Breast epithelium (tissue), 4 donors: ENCODE data around the gene RALGDS. TPM values are rescaled to one million over a fixed set of nuclear protein-coding genes. Genes with fewer than 3 reads are reported as not detected.

ENCODE experiments used
- DNase-seq, 2 donors: peaks; one replicate each; pipeline ENCODE4 v3.0.0-alpha.2; 2019; ENCODE audit warnings: low spot score in 2 of 2
- H3K27ac ChIP-seq, 2 donors: fragments of 200-600 bp; sonication (generic) in 1 of 2; one replicate each; pipeline ENCODE4 v1.5.1; 2016 to 2019; ENCODE audit warnings: mild to moderate bottlenecking in 1 of 2
- H3K27me3 ChIP-seq, 2 donors: fragments of 200-600 bp; sonication (generic) in 1 of 2; one replicate each; pipeline versions ENCODE4 v1.5.1 to v1.6.0; 2017 to 2019; ENCODE audit warnings: control low read depth in 1 of 2, mild to moderate bottlenecking in 1 of 2
- H3K36me3 ChIP-seq: fragments of 200-600 bp; one replicate; pipeline ENCODE4 v1.5.1; 2019
- H3K4me1 ChIP-seq, 2 donors: fragments of 200-600 bp; sonication (generic); one replicate each; pipeline ENCODE4 v1.5.1; 2016 to 2019; ENCODE audit warnings: control low read depth in 1 of 2
- H3K4me3 ChIP-seq, 3 donors: fragments of 200-600 bp; sonication (generic); 1 replicate in 2 of 3; 2 replicates in 1 of 3; pipeline ENCODE4 v1.5.1; 2016 to 2019; ENCODE audit warnings: mild to moderate bottlenecking in 3 of 3, moderate library complexity in 2 of 3
- H3K9me3 ChIP-seq, 2 donors: fragments of 200-600 bp; sonication (generic) in 1 of 2; one replicate each; pipeline ENCODE4 v1.5.1; 2016 to 2019; ENCODE audit warnings: control low read depth in 1 of 2
- POLR2A ChIP-seq: fragments of 450-650 bp; IDR thresholded peaks from one replicate; pipeline ENCODE4 v1.6.1; 2016; ENCODE audit warnings: antibody characterized with exemption, mild to moderate bottlenecking, moderate library complexity
- POLR2AphosphoS5 ChIP-seq, 3 donors: sonication (generic); formaldehyde crosslinking; IDR thresholded peaks; one replicate each; pipeline ENCODE4 v1.6.1; 2017; ENCODE audit warnings: antibody characterized with exemption in 3 of 3
- intact Hi-C: fragments of 100-400 bp; cut with DNase I; formaldehyde crosslinking; loops from one replicate; pipeline ENCODE4 v1.15.1; 2023; ENCODE audit warnings: low total_unique reads
- total RNA-seq, 3 donors: library from RNA; depleted of rRNA; stranded (reverse); fragments of >200 nt; gene quantifications; one replicate each; pipeline ENCODE4 v1.1.0, GENCODE V29; 2016
- TF ChIP-seq, protein P1 (sequence below), 3 donors: fragments of 450-650 bp; IDR thresholded peaks; one replicate each; pipeline ENCODE4 v1.5.1; 2016 to 2017; ENCODE audit warnings: antibody characterized with exemption in 3 of 3, mild to moderate bottlenecking in 3 of 3, moderate library complexity in 3 of 3

The RALGDS gene
- total RNA-seq, 3 donors from 2014 or later = 52.0 to 94.1 (median 79.3) TPM

DNA sequence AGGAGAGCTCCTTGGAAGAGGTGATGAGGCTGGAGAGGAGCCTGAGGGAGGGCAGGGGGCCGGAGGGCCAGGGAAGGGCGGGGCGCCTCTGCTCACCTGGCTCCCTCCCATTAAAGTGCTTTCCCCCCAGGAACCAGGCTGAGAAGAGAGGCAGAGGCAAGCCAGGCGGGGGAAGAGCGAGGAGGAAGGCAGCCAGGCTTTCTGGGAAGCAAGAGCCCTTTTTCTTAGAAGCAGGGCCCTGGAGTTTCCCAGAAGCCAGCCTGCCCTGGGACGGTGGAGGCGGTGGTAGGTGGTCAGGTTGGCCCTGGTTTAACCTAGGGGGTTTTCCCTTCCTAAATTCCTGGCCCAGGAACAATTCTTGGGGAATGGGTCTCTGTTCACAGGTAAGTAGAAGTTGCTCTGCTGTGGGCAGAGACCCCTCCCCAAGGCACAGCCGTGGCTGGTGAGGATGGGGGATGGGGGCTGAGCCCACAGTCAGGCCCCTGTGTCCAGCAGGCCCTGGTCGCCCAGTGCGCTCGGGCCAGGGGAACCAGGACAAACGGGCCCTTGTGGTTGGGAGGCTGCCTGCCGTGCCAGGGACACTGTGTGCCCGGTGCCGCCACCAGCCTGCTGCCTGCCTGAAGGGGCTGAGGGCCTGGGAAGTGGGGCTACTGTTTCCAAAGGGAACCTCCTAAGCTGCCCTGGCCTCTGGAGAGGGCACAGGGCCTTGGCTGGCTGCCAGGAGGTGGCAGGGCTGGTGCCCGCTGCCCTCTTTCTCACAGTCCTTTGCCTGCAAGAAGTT lies 16.6 kb upstream of the RALGDS start:
- peaks cover 44 to 70% of the 10 kb centered on the region in 2 donors for H3K4me1 ChIP-seq
- intact Hi-C loops = no loop called here
- DNase-seq = peak in 1 of 2 donors; percentile 83

DNA sequence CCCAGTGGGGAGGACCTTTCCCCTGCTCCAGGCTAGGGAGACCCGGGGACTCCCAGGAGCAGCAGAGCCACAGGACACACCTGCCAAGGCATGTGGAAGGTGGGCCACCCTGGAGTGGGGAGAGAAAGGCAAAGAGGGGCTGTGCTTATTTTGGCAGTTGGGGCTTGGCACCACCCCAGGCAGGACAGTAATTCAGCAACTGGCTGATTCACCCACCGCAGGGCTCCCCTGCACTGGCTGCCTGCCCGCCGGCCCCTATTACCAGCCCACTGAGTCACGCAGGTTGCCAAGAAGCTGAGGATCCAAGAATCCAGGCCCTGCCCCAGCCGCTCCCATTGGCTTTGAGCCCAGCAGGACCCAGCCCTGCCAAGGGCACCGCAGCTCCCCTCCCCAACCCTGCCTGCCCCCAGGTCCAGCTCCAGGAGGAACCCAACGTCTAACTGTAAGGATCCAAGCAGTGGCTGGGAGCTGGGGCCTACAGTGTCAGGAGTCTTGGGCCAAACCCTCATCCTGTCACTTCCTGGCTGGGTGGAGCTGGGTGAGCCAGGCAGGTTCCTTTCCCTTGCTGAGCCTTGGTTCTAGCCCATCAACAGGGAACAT lies 14.2 kb upstream of the RALGDS start:
- no peaks in the 10 kb centered on the region for H3K36me3 ChIP-seq
- intact Hi-C loops = no loop called here
- peaks cover 44 to 61% of the 10 kb centered on the region in 2 donors for H3K4me1 ChIP-seq
- no peaks in the 10 kb centered on the region for H3K9me3 ChIP-seq
- H3K27me3 ChIP-seq = no peaks in the 10 kb centered on the region
- no peak for TF ChIP-seq POLR2A
- TF ChIP-seq, protein P1, sequence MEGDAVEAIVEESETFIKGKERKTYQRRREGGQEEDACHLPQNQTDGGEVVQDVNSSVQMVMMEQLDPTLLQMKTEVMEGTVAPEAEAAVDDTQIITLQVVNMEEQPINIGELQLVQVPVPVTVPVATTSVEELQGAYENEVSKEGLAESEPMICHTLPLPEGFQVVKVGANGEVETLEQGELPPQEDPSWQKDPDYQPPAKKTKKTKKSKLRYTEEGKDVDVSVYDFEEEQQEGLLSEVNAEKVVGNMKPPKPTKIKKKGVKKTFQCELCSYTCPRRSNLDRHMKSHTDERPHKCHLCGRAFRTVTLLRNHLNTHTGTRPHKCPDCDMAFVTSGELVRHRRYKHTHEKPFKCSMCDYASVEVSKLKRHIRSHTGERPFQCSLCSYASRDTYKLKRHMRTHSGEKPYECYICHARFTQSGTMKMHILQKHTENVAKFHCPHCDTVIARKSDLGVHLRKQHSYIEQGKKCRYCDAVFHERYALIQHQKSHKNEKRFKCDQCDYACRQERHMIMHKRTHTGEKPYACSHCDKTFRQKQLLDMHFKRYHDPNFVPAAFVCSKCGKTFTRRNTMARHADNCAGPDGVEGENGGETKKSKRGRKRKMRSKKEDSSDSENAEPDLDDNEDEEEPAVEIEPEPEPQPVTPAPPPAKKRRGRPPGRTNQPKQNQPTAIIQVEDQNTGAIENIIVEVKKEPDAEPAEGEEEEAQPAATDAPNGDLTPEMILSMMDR (IDR thresholded peaks at IDR 0.05) = no peak
- peak in 2 of 3 donors; percentile 40 to 45 for TF ChIP-seq POLR2AphosphoS5 (IDR thresholded peaks at IDR 0.05)
- DNase-seq = peak; percentile 81 to 82
- H3K27ac ChIP-seq = peak overlapping the region; percentile 99
- H3K4me3 ChIP-seq = peak overlapping the region in 1 of 3 donors; percentile 2

More for the DNA sequence above, 16.6 kb upstream of the RALGDS start:
- Histone ChIP-seq H3K27ac (peak overlapping the region; percentile 99), H3K4me3 (peak overlapping the region in 1 of 3 donors; percentile 29), H3K36me3 (no peaks in the 10 kb centered on the region), H3K27me3 (no peaks in the 10 kb centered on the region), H3K9me3 (no peaks in the 10 kb centered on the region)
- TF ChIP-seq, protein P1 (IDR thresholded peaks at IDR 0.05) = no peak
- TF ChIP-seq POLR2AphosphoS5 (IDR thresholded peaks at IDR 0.05) = peak in 1 of 3 donors; percentile 19

DNA sequence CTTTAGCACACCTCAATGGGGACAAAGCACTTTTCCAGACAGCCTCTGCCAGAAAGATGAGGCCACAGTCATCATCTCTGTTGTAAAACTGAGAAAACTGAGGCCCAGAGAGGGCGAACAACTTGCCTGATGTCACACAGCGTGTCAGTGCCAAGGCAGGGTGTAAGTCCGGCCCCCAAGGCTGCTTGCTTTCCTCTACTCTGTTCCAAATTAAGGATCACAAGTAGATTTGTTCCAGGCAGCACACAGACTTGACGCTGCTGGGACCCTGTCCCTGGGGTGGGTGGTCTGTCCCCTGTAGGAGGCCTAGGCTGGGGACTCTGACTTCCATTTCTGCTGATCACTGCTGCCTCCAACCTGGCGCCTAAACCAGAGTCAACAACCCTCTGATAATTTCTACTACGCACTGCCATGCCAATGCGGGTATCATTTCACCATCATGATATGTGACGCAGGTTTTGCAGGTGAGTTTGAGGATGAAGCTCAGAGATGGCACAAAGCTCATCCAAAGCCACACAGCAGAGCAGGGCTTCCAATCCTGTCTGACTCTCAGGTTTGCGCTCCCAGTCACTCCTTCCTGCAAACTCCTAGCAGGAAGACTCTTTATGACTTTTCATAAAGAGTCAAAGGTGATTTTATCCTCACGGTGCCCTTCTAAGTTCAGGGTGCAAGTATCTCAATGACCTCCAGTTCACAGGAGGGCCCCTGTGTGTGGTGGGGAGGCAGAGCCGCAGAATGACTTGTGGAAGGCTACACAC lies 13.5 kb upstream of the RALGDS start:
- peaks cover 44 to 61% of the 10 kb centered on the region in 2 donors for H3K4me1 ChIP-seq
- TF ChIP-seq POLR2AphosphoS5 (IDR thresholded peaks at IDR 0.05) = peak in 1 of 3 donors; percentile 20
- no peak for TF ChIP-seq POLR2A
- TF ChIP-seq, protein P1 (IDR thresholded peaks at IDR 0.05) = no peak
- intact Hi-C loops = no loop called here
- H3K27me3 ChIP-seq = no peaks in the 10 kb centered on the region
- no peaks in the 10 kb centered on the region for H3K36me3 ChIP-seq
- DNase-seq = no peak
- peak overlapping the region in 1 of 3 donors; percentile 29 for H3K4me3 ChIP-seq
- H3K9me3 ChIP-seq = no peaks in the 10 kb centered on the region
- peak overlapping the region; percentile 99 for H3K27ac ChIP-seq

DNA sequence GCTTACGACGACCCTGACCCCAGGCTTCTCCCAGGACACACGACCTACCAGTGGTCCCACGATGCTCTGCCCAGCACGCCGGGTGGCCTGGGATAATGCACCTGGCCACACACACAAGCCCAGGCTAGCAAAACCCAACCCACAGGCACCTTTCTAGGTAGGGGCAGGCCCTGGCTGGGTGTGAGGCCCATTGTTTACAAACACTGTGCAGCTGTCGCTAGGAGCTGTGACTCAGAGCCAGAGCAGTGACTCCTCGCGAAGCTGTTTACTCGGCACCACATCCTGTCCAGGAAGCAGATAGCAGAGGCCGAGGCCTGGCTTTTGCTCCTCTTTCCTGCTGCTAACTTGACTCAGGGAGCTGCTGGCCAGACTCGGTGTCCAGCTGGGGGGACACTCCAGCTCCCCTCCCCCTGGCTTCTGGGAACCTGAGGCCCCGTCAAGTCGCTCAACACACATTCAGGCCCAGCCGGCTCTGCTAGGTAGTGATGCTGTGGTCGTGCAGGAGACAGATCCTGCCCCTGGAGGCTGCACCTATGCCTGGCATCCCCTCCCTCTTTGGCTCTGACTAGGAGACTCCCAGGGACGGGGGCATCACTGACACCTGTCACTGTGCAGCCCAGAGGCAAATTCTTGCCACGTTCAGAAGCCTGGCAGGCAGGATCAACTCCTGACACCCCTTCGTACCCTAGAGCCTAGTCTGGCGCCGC lies 12.8 kb upstream of the RALGDS start:
- Histone ChIP-seq H3K27me3 (no peaks in the 10 kb centered on the region), H3K27ac (peak overlapping the region; percentile 99), H3K36me3 (no peaks in the 10 kb centered on the region), H3K4me1 (peaks cover 46 to 63% of the 10 kb centered on the region in 2 donors), H3K9me3 (no peaks in the 10 kb centered on the region), H3K4me3 (peak overlapping the region in 1 of 3 donors; percentile 38)
- TF ChIP-seq POLR2A (no peak), POLR2AphosphoS5 (IDR thresholded peaks at IDR 0.05) (peak; percentile 69 to 90 (median 89))
- TF ChIP-seq, protein P1 (IDR thresholded peaks at IDR 0.05) = peak in 1 of 3 donors; percentile 14
- intact Hi-C loops = no loop called here
- peak; percentile 94 to 97 for DNase-seq
